Jurkat, Clone E6-1 (cell line): ENCODE measurements around the gene ATXN3L.

Source experiments
- DNase-seq: peaks from one replicate; pipeline ENCODE4 v3.0.0-alpha.2; 2011; ENCODE audit warnings: low read depth, low spot score
- H3K4me3 ChIP-seq: 2 replicates; pipeline ENCODE4 v1.5.1; 2011; ENCODE audit warnings: mild to moderate bottlenecking, low read length, control low read depth, moderate library complexity

Gene ATXN3L

DNA sequence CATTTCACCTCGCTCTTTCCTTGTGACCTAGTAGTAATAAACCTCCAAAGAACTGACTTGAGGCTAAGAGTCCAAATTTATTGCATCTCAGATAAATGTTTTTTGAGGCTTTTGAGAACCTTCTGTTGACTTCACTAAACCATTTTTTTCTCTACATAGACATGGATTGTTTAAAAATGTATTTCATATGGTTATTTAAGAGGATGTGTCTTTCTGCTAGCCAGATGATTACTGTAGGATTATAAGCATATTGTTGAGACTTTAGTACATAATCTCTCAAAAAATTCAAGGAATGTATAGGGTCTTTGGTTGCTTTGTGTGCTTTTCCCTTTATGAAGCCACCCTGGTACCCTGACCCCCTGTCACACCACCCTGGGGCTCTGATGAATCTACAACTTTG, 44.8 kb downstream of the ATXN3L start:
- no peak for DNase-seq
- no peak overlapping the region for H3K4me3 ChIP-seq

DNA sequence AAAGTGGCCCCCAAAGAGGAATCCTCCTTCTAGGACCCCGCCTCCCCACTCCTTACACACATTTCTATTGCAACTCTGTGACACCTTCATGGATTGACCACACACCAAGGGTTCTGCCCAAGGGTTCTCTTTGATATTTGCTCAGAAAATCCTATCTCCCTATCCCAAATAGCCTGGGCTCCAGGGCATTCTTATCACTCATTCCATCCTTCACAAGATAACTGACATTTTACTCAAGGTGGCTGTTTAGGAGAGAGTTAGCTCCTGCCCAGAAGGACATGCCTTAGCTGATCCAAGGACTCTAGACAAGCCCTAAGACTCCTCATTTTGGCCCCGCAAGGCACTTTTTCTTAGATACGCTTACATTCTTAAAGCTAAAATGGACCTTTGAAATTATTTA, 47.4 kb downstream of the ATXN3L start:
- no peak for DNase-seq
- H3K4me3 ChIP-seq = no peak overlapping the region

DNA sequence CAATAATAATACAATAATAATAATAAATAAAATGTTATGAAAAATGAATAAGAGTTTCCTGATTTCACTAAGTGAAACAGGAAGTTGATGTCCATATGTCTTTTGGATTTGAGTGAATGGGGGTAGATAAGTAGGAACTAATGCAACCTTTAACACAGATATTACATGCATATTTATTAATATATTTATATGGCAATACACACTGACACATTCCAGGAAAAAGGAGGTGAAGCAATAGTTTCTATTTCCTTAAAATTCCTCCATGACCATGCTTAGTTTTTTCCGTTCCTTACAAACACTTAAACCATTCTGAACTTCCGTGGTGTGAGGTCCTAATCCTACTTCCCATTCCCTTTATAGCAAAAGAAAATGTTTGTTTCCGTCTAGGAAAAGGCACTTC, 48.3 kb downstream of the ATXN3L start:
- H3K4me3 ChIP-seq = no peak overlapping the region
- DNase-seq = no peak

DNA sequence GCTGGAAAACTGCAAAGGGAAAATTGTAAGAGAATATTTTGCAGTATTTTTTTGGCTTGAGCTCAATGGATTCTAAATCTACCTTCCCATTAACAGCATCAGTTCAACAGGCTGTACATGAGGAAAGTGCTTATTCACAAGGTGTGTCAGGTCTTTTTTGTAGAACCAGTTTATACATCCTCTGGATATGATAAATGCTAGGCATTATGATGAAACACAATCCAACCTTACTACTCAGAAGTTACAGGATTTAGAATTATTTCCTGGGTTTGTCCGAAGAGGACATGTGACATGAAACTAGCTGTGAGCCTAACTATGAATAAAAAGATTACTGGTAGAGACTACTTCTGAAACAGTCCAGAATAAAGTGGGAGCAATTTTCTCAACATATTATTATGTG, 49.5 kb downstream of the ATXN3L start:
- DNase-seq = no peak
- no peak overlapping the region for H3K4me3 ChIP-seq

DNA sequence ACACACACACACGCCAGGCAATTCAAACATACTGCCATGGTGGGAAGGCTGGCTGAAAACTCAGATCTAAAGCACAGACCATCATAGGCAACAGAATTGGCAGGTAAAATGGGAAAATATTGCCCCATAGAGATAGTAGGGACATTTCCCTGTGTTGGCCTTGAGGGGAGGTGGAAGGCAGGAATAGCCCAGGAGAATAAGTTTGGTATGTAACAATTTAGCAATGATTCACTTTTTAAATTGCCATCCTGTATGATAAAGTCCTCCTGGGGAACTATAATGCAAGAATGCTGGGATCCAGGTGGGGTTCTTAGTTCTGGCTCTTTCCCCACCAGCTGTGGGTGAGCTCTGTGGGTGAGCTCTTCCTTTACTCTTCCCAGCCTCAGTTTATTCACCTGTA, 51.0 kb downstream of the ATXN3L start:
- H3K4me3 ChIP-seq = no peak overlapping the region
- DNase-seq = no peak
